ENCODE measurements around the gene MYH15.

The MYH15 gene

GRCh38 chr3:108510496-108510895 is at the start of gene MYH15:
Gene MYH15, minus strand, starts transcription at chr3:108510596. Its CDS starts 66 bp downstream, at chr3:108510530.
- DNase-seq, result no peak

GRCh38 chr3:108555966-108556581 is 45.7 kb upstream of the MYH15 start:
- no peak for DNase-seq

DNA sequence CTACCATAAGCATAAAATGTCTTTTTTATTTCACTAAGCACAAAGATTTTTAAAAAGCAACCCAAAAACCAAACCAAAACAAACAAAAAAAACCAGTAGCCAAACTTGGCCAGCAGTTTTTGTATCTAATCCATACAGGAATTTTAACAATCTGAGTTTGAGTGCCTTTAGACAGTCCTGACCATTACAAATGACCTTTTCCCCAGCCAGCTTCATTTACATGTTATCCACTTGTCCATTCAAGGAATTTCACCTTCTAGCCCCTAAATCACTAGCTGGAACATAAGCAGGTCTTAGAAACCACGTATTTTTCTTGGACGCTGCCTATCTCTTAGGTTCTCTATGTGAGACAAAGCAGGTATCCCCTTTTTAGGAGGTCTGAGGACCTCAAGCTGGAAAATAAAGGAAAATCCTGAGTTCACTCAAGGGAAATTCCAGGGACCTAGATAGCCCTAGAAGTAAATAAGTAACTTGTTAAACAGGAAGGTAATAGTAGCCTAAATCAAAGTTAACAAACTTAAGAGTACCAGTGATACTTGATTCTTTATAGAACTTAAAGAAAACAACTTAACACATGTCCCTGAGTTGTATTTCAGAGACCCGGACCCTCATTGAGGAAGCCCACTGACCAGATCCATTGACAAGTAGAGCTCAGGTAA is 44.6 kb upstream of the MYH15 start:
- DNase-seq, result no peak

DNA sequence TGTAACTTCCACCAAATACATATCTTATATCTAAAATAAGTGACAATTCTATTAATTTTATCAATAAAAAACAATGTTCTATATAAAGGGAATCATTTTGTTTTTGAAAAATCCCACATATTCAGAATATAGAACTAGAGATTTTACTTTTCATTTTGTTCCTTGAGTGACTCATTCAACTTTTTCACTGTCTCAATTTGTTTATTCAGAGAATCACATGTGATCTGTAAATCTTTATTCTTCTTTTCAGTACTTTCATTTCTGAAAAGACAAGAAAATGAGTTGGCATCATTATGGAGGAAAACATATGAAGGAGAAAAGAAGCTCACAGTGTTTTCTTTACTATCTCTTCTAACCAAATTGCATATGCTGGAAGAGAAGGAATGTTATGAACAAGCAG is 43.8 kb upstream of the MYH15 start:
- DNase-seq, result no peak

GRCh38 chr3:108552267-108553159 is 42.1 kb upstream of the MYH15 start:
- peak; percentile 76 for DNase-seq

DNA sequence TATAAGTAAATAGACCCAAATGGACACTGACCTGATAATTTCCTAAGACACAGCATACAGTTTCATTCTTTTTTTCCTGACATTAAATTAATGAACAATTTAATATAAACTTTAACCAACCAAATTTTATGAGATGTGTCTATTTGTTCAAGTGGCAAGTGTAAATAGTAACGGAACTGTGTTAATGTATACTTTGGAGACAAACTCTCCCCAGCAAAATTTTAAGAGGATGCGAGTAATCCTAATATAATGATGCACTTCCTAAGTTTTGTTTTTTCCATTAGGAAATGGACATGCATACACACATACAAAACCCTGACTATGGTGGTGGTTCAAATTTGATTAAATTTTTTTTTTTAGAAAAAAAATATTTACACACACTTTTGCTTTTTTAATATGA is 38.5 kb upstream of the MYH15 start:
- DNase-seq, result no peak

DNA sequence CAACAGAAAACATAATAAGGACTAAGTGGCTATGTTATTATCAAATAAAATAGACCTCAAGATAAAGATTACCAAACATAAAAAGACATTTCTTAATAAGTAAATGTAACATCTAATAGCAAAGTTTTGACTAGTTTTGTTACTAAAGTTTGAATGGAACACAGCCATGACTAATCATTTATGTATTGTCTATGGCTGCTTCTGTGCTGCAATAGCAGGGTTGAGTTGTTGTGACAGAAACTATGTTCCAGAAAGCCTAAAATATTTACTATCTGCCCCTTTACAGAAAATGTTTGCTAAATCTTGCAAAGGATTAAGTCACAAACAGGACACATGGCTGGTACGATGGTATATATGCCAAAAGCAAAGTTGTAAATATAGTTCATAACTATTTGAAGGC is 37.9 kb upstream of the MYH15 start:
- no peak for DNase-seq

DNA sequence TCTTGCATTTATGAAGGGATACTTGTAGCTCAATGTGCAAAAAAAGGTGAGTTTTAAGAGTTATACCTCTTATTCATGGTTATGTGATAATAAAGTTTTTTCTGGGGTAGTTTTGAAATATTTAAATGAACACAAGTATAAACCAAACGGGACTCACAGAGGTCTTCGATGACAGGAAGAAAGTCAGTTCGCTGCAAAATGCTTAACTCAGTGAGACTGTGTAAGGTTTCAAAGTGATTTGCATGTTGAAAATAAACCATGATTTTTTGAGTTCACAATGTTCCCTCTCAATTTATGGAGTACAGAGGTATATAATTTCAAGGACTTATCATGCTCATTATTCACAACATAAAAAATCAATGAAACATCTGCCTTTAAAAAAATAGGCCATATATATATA is 36.3 kb upstream of the MYH15 start:
- no peak for DNase-seq

GRCh38 chr3:108546247-108546646 is 35.9 kb upstream of the MYH15 start:
- peak; percentile 32 for DNase-seq

DNA sequence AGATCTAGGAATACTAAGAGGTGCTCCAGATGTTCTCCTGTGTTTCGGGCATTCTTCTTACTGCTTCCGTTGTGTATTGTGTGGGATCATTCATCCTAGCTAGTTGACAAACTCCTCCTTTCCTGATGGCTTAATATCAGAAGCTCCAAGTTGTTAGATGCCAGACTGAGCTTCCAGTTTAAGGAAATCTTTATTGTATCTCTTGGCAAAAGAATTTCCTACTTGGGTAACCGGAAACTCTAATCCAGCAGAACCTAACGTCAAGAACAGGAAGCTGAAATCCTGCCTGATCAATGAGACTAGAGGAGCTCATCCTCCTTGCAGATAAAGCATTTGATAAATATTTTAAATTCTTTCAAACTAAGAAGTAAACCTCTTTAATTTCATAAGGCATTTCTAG is 27.7 kb upstream of the MYH15 start:
- no peak for DNase-seq

DNA sequence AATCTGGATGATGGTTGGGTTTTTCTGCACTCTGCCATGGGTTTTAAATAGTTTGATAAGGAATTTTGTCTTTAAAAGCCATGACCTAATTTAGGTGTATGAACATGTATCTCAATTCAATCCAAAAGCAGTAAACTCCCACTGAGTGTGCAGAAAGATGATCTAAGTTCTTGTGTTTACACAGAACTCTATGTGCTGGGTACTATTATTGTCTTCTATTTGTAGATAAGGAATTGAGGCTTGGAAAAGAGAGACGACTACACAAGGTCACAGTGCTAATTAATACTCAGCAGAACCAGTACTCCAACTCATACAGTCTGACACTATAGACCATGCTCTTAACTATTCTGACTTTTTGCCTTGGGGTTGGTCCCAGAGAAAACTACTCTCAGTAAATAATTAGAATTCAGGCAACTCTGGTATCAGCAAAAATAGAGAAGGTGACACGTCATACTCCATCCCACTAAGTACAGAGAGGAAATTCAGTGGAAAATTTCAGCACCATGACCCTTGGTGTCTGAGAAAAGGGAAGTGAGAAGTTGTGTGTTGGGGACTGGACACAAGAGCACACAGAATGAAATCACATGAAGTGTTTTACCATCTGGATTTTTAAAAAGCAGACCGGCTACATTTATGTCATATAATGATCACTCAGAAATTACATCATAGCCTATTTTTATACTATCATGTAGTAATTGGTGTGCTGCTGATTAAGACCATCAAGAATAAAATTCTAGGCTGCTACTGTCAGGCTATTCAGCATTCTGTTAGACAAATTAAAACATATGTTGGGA is 18.3 kb upstream of the MYH15 start:
- DNase-seq, result no peak

DNA sequence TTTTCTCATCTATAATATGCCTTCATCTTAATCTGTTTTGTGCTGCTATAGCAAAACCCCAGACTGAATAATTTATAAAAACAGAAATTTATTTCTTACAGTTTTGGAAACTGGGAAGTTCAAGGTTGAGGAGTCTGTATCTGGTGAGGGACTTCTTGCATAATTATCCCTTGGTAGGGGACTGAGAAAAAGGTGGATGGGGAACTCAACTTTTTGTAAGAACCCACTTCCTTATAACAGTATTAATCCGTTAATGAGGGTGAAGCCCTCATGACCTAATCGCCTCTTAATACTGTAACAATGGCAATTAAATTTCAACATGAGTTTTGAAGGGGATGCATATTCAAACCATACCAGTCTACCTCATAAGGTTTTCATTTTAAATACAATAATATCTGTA is 17.4 kb upstream of the MYH15 start:
- DNase-seq, result no peak

- DNase-seq, result no peak
These were observed 16.7 kb upstream of the MYH15 start for GRCh38 chr3:108527109-108527508.

DNA sequence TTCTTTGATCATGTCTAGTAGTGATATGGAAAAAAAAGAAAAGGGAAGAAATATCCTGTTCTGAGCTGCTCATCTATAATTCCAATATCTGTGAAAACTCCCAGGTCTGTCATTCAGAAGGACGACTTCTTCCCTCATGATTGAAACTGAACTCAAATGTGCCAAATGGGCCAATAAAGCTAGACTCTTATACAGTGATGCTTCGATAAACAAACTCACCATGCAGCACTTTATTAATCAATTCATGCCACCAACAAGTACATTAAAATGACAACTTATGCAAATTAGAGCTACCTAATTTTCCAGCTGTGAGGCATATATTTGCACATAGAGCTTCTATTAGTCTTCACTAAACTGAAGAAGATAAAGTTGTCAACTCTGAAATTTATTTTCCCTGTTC is 15.6 kb upstream of the MYH15 start:
- no peak for DNase-seq

- DNase-seq, result no peak
These were observed 14.9 kb upstream of the MYH15 start for GRCh38 chr3:108525256-108525655.

DNA sequence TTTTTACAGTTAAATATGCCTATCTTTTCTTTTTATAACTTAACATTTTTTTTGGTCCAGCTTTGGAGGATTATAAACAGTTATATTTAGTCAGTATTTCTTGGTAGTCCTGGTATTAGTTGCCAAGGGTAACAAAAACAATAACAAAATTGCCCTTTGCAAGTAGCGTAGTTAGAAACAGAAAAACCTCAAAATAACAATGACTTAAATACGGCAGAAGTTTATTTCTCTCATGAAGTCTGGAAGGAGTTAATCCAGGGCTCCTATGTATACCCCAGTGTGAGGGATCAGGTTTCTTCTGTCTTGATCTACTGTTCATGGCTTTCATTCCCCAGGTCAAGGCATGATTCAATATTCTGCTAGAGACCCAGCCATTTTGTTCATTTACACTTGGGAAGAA is 14.1 kb upstream of the MYH15 start:
- DNase-seq, result peak; percentile 15

GRCh38 chr3:108518895-108519294 is 8.5 kb upstream of the MYH15 start:
- DNase-seq, result no peak

GRCh38 chr3:108516881-108517280 is 6.5 kb upstream of the MYH15 start:
- DNase-seq, result no peak

- no peak for DNase-seq
These were observed 3.6 kb upstream of the MYH15 start for GRCh38 chr3:108513961-108514360.

DNA sequence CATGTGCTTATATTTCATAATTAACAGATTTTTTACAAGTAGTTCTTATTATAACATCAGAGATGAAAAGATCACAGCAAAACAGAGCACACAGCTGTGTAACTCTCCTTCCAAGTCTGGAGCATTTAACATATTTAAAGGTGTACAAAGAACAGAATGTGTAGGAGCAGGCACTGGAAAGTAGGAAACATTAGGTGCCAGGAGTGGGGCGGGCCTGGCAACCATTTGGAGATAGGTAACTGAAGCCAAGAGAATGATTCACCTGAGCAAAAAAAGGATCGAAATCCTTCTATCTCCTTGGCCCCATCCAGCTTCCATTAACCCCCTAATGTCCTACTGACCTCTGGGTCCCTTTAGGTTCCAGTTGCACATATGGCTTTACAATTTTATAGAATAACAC is 2.3 kb upstream of the MYH15 start:
- DNase-seq, result no peak

DNA sequence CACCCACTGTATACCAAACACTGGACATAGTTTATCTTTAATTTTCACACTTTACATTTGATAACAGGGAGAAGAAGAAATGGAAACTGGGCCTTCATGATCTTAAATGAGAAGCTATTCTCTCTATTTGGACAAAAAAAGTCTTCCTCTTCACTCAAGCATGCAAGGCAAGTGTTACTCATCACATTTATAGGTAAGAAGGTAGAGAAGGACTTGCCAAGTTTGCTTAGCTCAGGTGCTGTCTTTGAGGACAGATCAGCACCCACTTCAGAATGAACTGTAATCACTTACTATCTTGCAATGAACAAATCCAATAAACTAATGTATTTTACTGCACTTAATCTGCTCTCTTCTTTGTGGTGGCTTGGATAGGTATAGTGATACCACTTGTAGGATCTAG is 1.1 kb upstream of the MYH15 start:
- DNase-seq, result no peak

DNA sequence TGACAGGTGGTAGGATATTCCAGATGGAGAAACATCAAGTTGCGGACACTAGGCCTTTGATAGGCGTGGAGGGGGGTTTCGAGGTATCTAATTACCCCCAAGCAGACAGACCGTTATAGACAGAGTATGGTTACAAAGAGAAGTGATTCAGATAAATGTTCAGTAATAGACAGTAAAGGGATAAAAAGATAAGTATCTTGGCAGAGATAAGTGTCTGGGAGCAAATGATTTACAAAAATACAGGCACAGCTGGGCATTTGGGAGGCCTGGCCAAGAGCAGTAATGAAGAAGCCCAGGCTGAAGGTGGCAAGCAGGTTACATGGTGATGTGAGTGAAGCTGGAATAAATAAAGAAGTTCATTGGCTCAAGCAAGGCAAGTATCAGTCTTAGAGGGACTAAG is 659 bp upstream of the MYH15 start:
- DNase-seq, result peak; percentile 58

DNA sequence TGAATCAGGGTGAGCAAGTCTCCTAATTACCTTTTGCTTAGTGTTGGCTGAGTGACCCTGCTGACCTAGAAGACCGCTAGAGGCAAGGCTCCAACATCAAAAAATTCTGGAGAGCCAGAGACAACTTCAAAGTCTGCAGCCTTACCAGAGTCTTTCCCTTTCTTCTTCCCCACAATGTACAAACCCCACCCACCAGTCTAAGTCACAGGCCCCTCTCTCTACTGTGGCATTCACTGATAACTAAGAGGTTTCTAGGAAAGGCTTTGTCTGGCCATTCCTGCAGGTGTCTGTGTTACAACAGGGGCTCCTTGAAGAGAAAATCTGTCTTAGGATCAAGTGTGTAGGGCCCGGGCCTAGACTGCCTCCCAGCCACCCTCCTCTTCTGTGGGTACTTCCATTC is 525 bp downstream of the MYH15 start:
- no peak for DNase-seq

All from NCI-H2171 treated with DMSO at 0.1 percent for 48 hours (cell line).